Activated T-cell treated with anti-CD3 and anti-CD28 coated beads, Interleukin-2, amount 50 U/mL, for 4 hours (primary cell): ENCODE measurements around the gene CLSTN2. TPM values are rescaled to one million over a fixed set of nuclear protein-coding genes. Genes with fewer than 3 reads are reported as not detected.

ENCODE experiments used
- ATAC-seq, 2 donors: fragments of 200-7000 bp; cut with Tn5 transposase; one replicate each; pipeline ENCODE4 v1.10.0; 2021
- DNase-seq: peaks from one replicate; pipeline ENCODE4 v3.0.0-alpha.2; 2020
- H3K27me3 Mint-ChIP-seq: one replicate; pipeline ENCODE4 v1.8.0; 2021; ENCODE audit warnings: low read depth, mixed read lengths
- H3K36me3 Mint-ChIP-seq: one replicate; pipeline ENCODE4 v1.8.0; 2022; ENCODE audit warnings: mixed read lengths; ENCODE audit not compliant: insufficient read depth
- H3K4me1 Mint-ChIP-seq: one replicate; pipeline ENCODE4 v1.8.0; 2021; ENCODE audit warnings: low read depth, mixed read lengths
- H3K4me3 Mint-ChIP-seq: one replicate; pipeline ENCODE4 v1.8.0; 2021; ENCODE audit warnings: mild to moderate bottlenecking, moderate library complexity, mixed read lengths
- H3K9me3 Mint-ChIP-seq: one replicate; pipeline ENCODE4 v1.8.0; 2021; ENCODE audit warnings: mixed read lengths
- total RNA-seq, 3 donors: library from RNA; stranded (reverse); gene quantifications; one replicate each; pipeline ENCODE4 v1.2.1, GENCODE V29; 2021

Gene CLSTN2
- total RNA-seq, 3 donors from 2014 or later: under 0.01 to 0.10 (median 0.03) TPM

DNA sequence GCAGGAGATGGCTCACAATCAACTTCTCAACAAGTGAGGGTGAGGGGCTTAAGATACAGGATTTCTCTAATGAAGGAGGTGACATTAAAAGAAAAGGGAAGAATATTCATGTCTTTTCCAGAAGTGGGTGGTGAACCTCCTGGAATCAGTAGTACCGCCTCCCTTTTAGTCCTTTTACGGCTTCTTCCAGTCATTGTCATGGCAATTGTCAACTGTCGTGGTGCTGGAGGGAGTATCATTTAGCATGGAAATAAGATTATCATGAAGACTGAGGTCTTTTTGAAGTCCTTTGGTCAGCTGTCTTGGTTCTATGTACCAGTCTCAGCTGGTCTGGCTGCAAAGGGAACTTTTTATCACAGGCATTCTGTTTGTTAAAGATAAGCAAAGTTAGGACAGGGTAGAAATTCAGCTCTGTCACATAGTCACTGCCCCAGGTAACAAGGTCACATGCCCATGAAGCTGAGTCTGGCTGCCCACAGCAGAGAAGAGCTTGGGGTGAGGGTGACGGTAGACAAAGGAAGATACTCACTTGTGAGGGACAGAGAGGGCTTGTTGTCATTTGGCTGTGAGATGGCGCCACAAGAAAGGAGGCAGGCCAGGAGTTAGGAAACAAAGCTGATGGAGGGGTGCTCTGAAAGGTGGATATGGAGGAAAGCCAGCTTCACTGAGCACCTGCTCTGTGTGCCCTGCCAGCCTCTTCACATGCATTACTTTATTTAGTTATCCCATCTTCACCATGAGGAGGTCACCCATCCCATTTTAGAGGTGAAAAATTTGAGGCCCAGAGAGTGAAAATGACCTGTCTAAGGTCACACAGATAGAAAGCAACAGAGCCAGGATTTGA is 514.6 kb downstream of the CLSTN2 start:
- no peak for ATAC-seq
- no peaks in the 10 kb centered on the region for H3K4me1 Mint-ChIP-seq

DNA sequence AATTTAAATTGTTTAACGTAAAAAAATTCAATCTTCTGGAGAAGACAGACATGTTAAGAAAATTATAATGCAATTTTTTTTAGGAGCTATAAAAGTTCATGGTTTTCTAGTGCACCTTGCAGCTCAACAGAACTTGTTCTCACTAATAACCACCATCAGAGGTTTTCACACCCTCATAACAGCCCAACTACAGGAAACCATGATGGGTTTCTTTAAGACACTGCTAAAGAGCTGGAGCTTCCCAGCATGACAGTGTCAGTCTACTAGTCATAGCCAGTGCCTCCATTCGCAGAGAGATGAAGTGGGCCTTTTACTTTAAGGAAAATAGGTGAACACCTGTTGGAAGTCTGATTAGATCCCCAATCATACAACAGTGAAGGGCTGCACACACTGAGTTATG is 518.8 kb downstream of the CLSTN2 start:
- Mint-ChIP-seq H3K36me3 (no peaks in the 10 kb centered on the region), H3K9me3 (no peaks in the 10 kb centered on the region), H3K4me1 (no peaks in the 10 kb centered on the region), H3K4me3 (no peak overlapping the region), H3K27me3 (no peaks in the 10 kb centered on the region)
- no peak for ATAC-seq
- DNase-seq: no peak

More for the DNA sequence above, 514.6 kb downstream of the CLSTN2 start:
- H3K9me3 Mint-ChIP-seq: no peaks in the 10 kb centered on the region
- H3K27me3 Mint-ChIP-seq: no peaks in the 10 kb centered on the region
- H3K36me3 Mint-ChIP-seq: no peaks in the 10 kb centered on the region
- DNase-seq: no peak
- H3K4me3 Mint-ChIP-seq: no peak overlapping the region

DNA sequence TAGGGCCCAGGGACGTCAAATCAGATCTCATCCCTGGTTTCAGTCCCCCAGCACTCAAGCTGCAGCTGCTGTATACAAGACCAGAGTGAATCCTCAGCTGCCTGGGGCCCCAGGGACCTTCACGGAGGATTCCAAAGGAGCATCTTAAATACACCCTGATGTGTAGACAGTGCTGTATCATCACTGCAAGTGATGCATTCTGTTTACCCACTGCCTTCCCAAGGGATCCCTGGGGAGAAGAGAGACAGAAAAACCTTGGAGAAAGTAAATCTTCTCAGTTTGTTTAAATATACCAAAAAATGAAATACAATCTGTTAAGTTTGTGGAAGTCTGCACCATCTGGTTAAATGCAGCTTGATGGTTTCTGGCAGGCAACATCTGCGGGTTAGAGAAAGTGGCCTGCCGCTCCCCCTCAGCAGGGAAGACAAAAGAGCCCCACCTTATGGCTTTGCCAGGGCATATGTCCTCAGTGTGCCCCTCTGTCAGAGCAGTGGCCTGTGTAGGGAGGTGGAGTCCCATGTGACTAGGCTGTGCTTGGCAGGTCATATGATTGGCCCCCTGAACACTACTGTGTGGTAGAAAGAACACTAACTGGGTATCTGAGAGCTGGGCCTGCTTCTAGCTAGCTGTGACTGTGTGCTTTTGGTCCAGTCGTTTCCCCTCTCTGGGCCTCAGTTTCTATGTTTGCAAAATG is 520.7 kb downstream of the CLSTN2 start:
- Mint-ChIP-seq H3K4me1 (no peaks in the 10 kb centered on the region), H3K9me3 (no peaks in the 10 kb centered on the region), H3K27me3 (no peaks in the 10 kb centered on the region), H3K36me3 (no peaks in the 10 kb centered on the region), H3K4me3 (no peak overlapping the region)
- ATAC-seq: no peak
- DNase-seq: no peak

DNA sequence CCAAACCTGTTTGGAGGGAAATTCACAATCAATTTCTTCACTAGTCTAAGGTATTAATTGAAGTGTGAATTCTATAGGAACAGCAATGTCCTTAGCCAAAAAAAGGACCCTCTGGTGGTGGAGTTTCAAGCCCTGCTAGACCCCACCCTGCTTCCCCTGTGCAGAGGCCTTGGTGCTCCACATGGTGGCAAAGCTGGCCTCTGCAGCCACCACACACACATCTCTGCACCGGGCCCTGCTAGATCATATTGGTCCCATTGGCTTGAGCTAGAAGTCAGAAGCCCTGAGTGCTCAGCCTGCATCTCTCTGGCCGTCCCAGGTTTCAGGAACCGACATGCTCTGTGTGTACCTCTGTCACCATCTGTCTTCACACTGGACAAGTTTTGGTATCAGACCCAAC is 522.0 kb downstream of the CLSTN2 start:
- Mint-ChIP-seq H3K36me3 (no peaks in the 10 kb centered on the region), H3K4me1 (no peaks in the 10 kb centered on the region), H3K9me3 (no peaks in the 10 kb centered on the region), H3K27me3 (no peaks in the 10 kb centered on the region), H3K4me3 (no peak overlapping the region)
- no peak for ATAC-seq
- DNase-seq: no peak

DNA sequence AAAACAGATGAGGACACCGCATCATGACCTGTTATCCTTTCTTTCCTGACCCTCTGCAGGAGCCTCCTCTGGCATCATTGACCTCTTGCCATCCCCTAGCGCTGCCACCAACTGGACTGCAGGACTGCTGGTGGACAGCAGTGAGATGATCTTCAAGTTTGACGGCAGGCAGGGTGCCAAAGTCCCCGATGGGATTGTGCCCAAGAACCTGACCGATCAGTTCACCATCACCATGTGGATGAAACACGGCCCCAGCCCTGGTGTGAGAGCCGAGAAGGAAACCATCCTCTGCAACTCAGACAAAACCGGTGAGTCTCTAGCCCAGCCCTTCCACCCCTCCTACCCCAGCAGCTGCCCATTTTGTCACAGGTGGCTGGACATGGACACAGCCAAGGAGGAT is 524.5 kb downstream of the CLSTN2 start:
- no peaks in the 10 kb centered on the region for H3K9me3 Mint-ChIP-seq
- H3K36me3 Mint-ChIP-seq: no peaks in the 10 kb centered on the region
- H3K4me3 Mint-ChIP-seq: no peak overlapping the region
- ATAC-seq: no peak
- no peaks in the 10 kb centered on the region for H3K27me3 Mint-ChIP-seq
- no peaks in the 10 kb centered on the region for H3K4me1 Mint-ChIP-seq
- DNase-seq: no peak

DNA sequence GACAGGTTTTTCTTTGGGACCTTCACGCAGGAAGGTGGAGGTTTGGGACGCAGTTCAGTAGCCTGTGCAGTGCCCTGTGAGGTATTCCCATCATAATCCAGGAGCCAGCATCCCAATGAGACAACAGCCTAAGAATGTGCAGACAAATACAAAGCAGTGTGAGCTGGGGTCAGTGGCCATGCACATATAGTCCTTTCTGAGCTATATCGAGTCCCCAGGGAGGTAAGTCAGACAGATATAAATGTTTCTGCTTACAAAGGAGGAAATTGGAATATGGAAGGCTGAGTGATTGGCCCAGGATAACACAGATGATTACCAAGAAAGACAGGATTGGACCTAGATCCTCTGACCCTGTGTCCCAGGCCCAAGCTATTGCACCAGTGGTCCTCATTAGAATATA is 526.3 kb downstream of the CLSTN2 start:
- H3K4me1 Mint-ChIP-seq: no peaks in the 10 kb centered on the region
- H3K4me3 Mint-ChIP-seq: no peak overlapping the region
- H3K36me3 Mint-ChIP-seq: no peaks in the 10 kb centered on the region
- no peaks in the 10 kb centered on the region for H3K9me3 Mint-ChIP-seq
- DNase-seq (no peak), ATAC-seq (no peak)
- H3K27me3 Mint-ChIP-seq: no peaks in the 10 kb centered on the region

DNA sequence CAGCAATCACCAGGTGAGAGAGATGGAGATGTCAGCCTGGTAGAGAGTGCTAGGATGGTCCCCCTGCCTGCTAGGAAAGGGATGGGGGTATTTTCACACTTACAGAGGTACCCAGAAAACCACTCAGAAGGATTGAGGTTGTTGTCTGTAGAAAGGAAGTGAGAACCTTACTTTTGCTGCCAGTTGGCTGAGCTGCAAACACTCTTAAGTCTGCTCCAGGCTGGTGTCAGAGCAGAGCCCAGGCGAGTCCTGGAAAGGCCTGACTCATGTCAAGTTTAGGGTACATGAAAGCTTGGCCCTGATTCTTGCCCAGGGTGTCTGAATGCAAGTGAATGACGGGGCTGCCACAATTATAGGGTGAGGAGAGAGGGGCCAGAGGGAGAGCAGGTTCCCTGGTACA is 528.4 kb downstream of the CLSTN2 start:
- no peaks in the 10 kb centered on the region for H3K36me3 Mint-ChIP-seq
- H3K9me3 Mint-ChIP-seq: no peaks in the 10 kb centered on the region
- ATAC-seq: no peak
- no peak overlapping the region for H3K4me3 Mint-ChIP-seq
- DNase-seq: no peak
- H3K27me3 Mint-ChIP-seq: no peaks in the 10 kb centered on the region
- H3K4me1 Mint-ChIP-seq: no peaks in the 10 kb centered on the region

DNA sequence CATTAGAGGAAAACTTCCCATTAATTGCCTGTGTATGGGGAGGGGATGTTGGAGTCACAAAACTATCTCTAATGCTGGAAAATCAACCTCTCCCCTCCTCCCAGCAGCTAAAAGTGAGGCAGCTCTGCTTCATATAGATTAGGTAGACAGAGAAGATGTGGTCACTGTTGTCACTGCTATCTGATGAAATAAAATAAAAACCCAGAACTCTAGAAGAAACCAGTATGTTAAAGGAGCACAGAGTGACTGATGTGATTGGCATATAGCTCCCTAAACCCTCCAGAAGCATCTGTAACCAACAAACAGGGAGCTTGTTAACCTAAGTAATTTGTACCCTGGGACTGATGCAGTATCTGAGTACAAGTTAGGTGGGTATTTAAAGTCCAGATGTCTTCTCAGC is 531.0 kb downstream of the CLSTN2 start:
- no peaks in the 10 kb centered on the region for H3K4me1 Mint-ChIP-seq
- H3K36me3 Mint-ChIP-seq: no peaks in the 10 kb centered on the region
- H3K9me3 Mint-ChIP-seq: no peaks in the 10 kb centered on the region
- ATAC-seq: no peak
- no peak for DNase-seq
- no peak overlapping the region for H3K4me3 Mint-ChIP-seq
- H3K27me3 Mint-ChIP-seq: no peaks in the 10 kb centered on the region

DNA sequence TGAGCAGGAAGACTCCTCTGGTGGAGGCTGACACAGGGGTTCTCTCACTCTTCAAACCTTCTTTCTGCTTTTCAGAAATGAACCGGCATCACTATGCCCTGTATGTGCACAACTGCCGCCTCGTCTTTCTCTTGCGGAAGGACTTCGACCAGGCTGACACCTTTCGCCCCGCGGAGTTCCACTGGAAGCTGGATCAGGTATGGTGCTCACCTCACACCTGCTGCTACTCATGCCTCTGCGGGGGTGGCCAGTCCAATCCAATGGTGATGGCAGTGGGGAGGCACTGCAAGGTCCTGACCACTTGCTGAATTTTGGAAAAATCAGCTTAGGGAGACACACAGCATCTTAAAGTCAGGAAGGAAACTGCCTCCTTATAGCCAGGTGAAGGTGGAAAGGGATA is 531.5 kb downstream of the CLSTN2 start:
- Mint-ChIP-seq H3K9me3 (no peaks in the 10 kb centered on the region), H3K27me3 (no peaks in the 10 kb centered on the region), H3K36me3 (no peaks in the 10 kb centered on the region), H3K4me1 (no peaks in the 10 kb centered on the region), H3K4me3 (no peak overlapping the region)
- ATAC-seq: no peak
- no peak for DNase-seq

DNA sequence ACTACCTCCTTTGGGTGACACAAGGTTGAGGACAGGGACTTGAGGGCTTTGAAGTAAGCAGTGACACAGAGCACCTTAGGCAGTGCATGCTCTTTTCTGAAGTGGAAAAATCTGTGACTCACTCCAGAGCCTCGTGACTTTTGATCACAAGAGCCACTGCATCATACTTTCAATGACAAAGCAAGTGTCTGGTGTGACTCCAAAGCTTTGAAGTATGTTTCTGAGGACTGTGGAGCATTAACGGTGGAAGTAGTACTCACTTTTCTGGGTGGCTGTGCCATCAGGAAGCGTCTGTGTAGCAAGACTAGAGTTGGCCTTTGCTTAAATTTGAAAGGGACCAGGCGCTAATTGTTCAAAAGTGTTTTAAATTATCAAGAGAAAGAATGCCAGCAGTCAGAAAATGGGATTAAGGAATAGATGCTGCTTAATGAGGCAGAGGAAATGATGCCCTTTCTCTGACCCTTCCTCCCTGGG is 532.2 kb downstream of the CLSTN2 start:
- peak; percentile 52 to 57 for ATAC-seq
- H3K4me1 Mint-ChIP-seq: no peaks in the 10 kb centered on the region
- H3K4me3 Mint-ChIP-seq: no peak overlapping the region
- H3K27me3 Mint-ChIP-seq: no peaks in the 10 kb centered on the region
- no peak for DNase-seq
- no peaks in the 10 kb centered on the region for H3K36me3 Mint-ChIP-seq
- H3K9me3 Mint-ChIP-seq: no peaks in the 10 kb centered on the region

DNA sequence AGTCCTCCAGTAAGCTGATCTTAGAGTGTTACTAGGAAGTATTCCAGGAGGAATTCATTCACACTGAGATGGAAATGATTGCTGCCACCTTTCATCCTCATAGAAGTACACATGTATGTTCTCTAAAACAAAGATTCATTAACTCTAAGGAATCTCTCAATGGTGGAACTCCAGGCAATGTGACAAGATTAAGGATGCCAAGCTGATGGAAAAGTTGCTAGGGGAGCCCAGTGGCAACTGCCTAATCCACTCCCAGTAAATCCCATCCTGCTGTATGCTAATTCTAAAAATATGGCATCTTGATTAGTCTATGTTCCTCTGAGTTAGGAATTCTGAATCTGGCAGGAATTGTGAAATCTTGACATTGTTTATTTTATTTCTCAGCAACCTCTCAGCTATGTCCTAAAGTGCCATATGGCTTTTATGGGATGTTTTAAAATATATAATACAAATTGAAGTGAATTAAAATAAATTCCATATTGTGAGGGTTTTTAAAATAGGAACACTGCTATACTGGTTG is 532.9 kb downstream of the CLSTN2 start:
- no peak overlapping the region for H3K4me3 Mint-ChIP-seq
- ATAC-seq (no peak), DNase-seq (no peak)
- H3K27me3 Mint-ChIP-seq: no peaks in the 10 kb centered on the region
- H3K9me3 Mint-ChIP-seq: no peaks in the 10 kb centered on the region
- no peaks in the 10 kb centered on the region for H3K4me1 Mint-ChIP-seq
- H3K36me3 Mint-ChIP-seq: no peaks in the 10 kb centered on the region

DNA sequence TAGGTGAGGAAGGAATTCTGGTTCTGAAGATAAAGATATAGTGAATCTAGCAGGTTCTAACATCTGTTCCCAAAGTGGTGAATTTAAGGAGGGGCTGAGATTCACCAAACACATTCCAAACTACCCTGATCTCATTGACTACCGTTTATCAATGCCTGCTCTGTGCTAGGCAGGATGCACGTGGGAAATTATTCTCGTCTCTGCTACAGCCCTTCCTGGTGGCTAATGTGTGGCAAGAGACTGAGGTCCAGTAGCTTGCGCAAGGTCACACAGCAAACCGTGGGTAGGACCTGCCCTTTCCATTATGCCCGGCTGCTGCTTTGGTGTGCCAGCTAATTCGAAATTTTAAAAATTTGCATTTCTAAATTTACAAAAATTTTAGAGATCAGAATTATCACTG is 533.4 kb downstream of the CLSTN2 start:
- ATAC-seq: no peak
- Mint-ChIP-seq H3K4me3 (no peak overlapping the region), H3K27me3 (no peaks in the 10 kb centered on the region), H3K36me3 (no peaks in the 10 kb centered on the region), H3K9me3 (no peaks in the 10 kb centered on the region), H3K4me1 (no peaks in the 10 kb centered on the region)
- no peak for DNase-seq

DNA sequence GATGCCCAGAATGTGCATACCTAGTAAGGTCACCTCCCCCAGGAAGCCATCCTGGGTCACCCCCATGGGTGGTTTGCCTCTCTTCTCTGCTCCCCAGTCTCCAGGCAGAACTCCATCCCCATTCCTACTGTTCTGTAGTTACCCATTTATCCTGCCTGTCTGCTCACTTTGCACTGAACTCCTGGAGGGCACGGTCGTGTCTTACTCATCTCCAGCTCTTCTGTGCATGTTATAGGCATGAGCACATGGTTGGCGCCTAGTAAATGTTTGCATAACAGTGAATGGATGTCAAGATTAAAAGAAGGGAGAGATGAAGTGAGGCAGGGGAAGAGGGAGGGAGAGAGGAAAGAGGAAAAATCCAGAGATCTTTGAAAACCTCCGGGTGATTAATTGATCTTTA is 534.5 kb downstream of the CLSTN2 start:
- no peaks in the 10 kb centered on the region for H3K4me1 Mint-ChIP-seq
- no peaks in the 10 kb centered on the region for H3K9me3 Mint-ChIP-seq
- DNase-seq (no peak), ATAC-seq (no peak)
- H3K36me3 Mint-ChIP-seq: no peaks in the 10 kb centered on the region
- H3K4me3 Mint-ChIP-seq: no peak overlapping the region
- H3K27me3 Mint-ChIP-seq: no peaks in the 10 kb centered on the region

DNA sequence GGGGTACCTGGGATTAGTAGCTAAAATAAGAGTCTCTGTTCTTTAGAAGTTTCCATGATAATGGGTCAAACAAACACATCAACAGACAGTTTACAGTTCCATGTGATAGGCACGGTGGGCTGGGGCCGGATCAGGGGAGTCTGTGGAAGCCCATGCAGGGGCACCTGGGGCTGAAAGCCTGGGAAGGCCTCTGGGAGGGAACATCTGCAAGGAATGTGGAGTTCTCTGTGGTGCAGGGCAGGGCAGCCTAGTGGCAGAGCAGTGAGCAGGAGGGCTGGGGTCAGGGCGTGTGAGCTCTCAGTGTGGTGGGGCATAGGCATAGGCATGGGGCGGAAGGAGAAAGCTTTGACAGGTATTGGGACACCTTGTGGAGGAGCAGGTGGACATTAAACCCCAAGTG is 535.2 kb downstream of the CLSTN2 start:
- no peaks in the 10 kb centered on the region for H3K4me1 Mint-ChIP-seq
- H3K9me3 Mint-ChIP-seq: no peaks in the 10 kb centered on the region
- DNase-seq: no peak
- no peak overlapping the region for H3K4me3 Mint-ChIP-seq
- no peaks in the 10 kb centered on the region for H3K36me3 Mint-ChIP-seq
- no peaks in the 10 kb centered on the region for H3K27me3 Mint-ChIP-seq
- ATAC-seq: no peak

DNA sequence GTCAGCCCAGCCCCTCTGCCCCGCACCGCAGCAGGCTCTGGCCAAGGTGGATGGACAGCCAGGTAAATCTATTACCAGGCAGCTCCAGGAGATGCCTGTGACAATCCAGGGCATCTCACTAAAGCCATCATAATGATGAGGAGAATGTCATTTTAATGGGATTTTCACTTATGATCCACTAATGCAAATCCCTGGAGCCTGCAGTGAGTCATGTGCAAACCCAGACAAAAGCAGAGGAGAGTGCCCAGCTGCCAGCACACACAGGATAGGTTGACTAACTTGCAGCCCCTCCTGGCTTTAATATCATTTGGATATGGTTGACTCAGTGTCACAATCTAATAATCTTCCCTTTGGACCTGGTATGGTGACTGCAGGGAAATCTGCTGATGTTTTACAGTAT is 536.0 kb downstream of the CLSTN2 start:
- no peaks in the 10 kb centered on the region for H3K4me1 Mint-ChIP-seq
- no peaks in the 10 kb centered on the region for H3K27me3 Mint-ChIP-seq
- H3K9me3 Mint-ChIP-seq: no peaks in the 10 kb centered on the region
- H3K4me3 Mint-ChIP-seq: no peak overlapping the region
- no peak for ATAC-seq
- H3K36me3 Mint-ChIP-seq: no peaks in the 10 kb centered on the region
- no peak for DNase-seq
